ENCODE data around the gene FGD6. TPM values are rescaled to one million over a fixed set of nuclear protein-coding genes. Genes with fewer than 3 reads are reported as not detected.

Gene FGD6
- total and polyA plus RNA-seq, 2 experiments from 2014 or later: 10.4 to 17.2 TPM

- Histone ChIP-seq H3K4me3 (no peak overlapping the region), H3K9me2 (replicated peaks; ENCODE audit: insufficient read depth) (no peaks in the 10 kb centered on the region), H3K27me3 (no peaks in the 10 kb centered on the region), H3K4me2 (no peak overlapping the region), H3K27ac (no peak overlapping the region), H4K20me1 (ENCODE audit: insufficient read depth, poor library complexity, severe bottlenecking) (peaks cover 23% of the 10 kb centered on the region), H3K36me3 (replicated peaks; ENCODE audit: insufficient read depth, low read depth) (no peaks in the 10 kb centered on the region), H3K4me1 (ENCODE audit: insufficient read depth) (no peaks in the 10 kb centered on the region), H3K9me3 (ENCODE audit: low read depth) (no peaks in the 10 kb centered on the region), H2AFZ (no peak overlapping the region), H3K79me2 (peaks cover 97% of the 10 kb centered on the region)
- 82% methylated on average over 3 of the region's 3 CpGs for WGBS (ENCODE audit: low lambda C conversion rate, missing lambda C conversion rate)
- no peak for TF ChIP-seq EZH2phosphoT487 (IDR thresholded peaks at IDR 0.05; ENCODE audit: low read depth, severe bottlenecking, unreplicated experiment)
- TF ChIP-seq EZH2 (IDR thresholded peaks at IDR 0.05; ENCODE audit: borderline replicate concordance): no peak
- TF ChIP-seq, protein P1, sequence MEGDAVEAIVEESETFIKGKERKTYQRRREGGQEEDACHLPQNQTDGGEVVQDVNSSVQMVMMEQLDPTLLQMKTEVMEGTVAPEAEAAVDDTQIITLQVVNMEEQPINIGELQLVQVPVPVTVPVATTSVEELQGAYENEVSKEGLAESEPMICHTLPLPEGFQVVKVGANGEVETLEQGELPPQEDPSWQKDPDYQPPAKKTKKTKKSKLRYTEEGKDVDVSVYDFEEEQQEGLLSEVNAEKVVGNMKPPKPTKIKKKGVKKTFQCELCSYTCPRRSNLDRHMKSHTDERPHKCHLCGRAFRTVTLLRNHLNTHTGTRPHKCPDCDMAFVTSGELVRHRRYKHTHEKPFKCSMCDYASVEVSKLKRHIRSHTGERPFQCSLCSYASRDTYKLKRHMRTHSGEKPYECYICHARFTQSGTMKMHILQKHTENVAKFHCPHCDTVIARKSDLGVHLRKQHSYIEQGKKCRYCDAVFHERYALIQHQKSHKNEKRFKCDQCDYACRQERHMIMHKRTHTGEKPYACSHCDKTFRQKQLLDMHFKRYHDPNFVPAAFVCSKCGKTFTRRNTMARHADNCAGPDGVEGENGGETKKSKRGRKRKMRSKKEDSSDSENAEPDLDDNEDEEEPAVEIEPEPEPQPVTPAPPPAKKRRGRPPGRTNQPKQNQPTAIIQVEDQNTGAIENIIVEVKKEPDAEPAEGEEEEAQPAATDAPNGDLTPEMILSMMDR (IDR thresholded peaks at IDR 0.05; ENCODE audit: poor library complexity): no peak
- DNase-seq (ENCODE audit: low spot score): no peak
These were observed 10.6 kb upstream of the FGD6 start for GRCh38 chr12:95227818-95228356.

- TF ChIP-seq EZH2phosphoT487 (IDR thresholded peaks at IDR 0.05; ENCODE audit: low read depth, severe bottlenecking, unreplicated experiment) (no peak), EZH2 (IDR thresholded peaks at IDR 0.05; ENCODE audit: borderline replicate concordance) (no peak)
- TF ChIP-seq, protein P1 (IDR thresholded peaks at IDR 0.05; ENCODE audit: poor library complexity): no peak
- Histone ChIP-seq H3K36me3 (replicated peaks; ENCODE audit: insufficient read depth, low read depth) (no peaks in the 10 kb centered on the region), H3K9me2 (replicated peaks; ENCODE audit: insufficient read depth) (no peaks in the 10 kb centered on the region), H4K20me1 (ENCODE audit: insufficient read depth, poor library complexity, severe bottlenecking) (peaks cover 32% of the 10 kb centered on the region), H3K4me3 (no peak overlapping the region), H3K27me3 (no peaks in the 10 kb centered on the region), H3K79me2 (peaks cover 98% of the 10 kb centered on the region), H3K27ac (no peak overlapping the region), H3K9me3 (ENCODE audit: low read depth) (no peaks in the 10 kb centered on the region), H3K4me2 (no peak overlapping the region), H2AFZ (no peak overlapping the region), H3K4me1 (ENCODE audit: insufficient read depth) (no peaks in the 10 kb centered on the region)
- DNase-seq (ENCODE audit: low spot score): no peak
- WGBS (ENCODE audit: low lambda C conversion rate, missing lambda C conversion rate): 100% methylated on average over 1 of the region's 1 CpG
These were observed 8.5 kb upstream of the FGD6 start for GRCh38 chr12:95225645-95226212.

DNA sequence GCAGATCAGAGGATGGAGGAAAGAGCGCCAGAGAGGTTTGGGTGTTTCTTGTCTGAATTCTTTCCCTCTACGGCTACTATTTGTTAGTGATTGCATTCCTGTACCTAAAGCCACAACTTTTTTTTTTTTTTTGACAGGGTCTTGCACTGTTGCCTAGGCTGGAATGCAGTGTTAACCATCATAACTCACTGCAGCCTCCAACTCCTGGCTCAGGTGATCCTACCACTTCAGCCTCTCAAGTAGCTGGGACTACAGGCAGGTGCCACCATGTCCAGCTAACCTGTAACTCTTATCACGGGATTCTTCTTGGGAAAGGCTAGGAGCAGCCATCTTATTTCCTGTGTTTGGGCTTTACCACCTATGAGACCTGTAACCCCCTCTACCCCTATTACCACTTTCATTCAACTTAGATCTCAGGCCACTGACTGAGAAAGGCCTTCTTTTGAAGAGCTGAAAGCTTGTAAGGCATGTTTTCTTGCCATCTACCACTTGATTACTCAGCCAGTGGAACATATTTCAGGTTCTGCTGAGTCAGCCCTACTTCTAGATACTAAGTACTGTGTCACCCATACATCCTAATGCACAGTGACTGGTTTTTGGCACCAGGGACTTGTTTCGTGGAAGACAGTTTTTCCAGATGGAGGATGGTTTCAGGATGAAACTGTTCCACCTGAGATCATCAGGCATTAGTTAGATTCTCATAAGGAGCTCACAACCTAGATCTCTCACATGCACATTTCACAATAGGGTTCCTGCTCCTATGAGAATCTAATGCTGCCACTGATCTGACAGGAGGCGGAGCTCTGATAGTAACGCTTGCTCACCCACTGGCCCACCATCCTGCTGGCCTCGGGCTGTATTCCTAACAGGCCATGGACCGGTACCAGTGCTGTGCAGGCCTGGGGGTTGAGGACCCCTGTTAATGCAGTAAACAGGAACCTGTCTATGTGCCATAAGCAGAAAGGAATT is 7.2 kb upstream of the FGD6 start:
- no peaks in the 10 kb centered on the region for H3K4me1 ChIP-seq (ENCODE audit: insufficient read depth)
- H3K36me3 ChIP-seq (replicated peaks; ENCODE audit: insufficient read depth, low read depth): no peaks in the 10 kb centered on the region
- H4K20me1 ChIP-seq (ENCODE audit: insufficient read depth, poor library complexity, severe bottlenecking): peaks cover 28% of the 10 kb centered on the region
- no peaks in the 10 kb centered on the region for H3K9me3 ChIP-seq (ENCODE audit: low read depth)
- H2AFZ ChIP-seq: no peak overlapping the region
- H3K27ac ChIP-seq: no peak overlapping the region
- TF ChIP-seq, protein P1 (IDR thresholded peaks at IDR 0.05; ENCODE audit: poor library complexity): no peak
- no peak for TF ChIP-seq EZH2 (IDR thresholded peaks at IDR 0.05; ENCODE audit: borderline replicate concordance)
- no peak for TF ChIP-seq EZH2phosphoT487 (IDR thresholded peaks at IDR 0.05; ENCODE audit: low read depth, severe bottlenecking, unreplicated experiment)
- no peak overlapping the region for H3K4me2 ChIP-seq
- H3K4me3 ChIP-seq: no peak overlapping the region
- H3K9me2 ChIP-seq (replicated peaks; ENCODE audit: insufficient read depth): no peaks in the 10 kb centered on the region
- no peaks in the 10 kb centered on the region for H3K27me3 ChIP-seq
- no peak for DNase-seq (ENCODE audit: low spot score)
- 94% methylated on average over 8 of the region's 8 CpGs for WGBS (ENCODE audit: low lambda C conversion rate, missing lambda C conversion rate)
- peaks cover 98% of the 10 kb centered on the region for H3K79me2 ChIP-seq
